Vagina (tissue), 2 donors: ENCODE data around the gene OMP.

Source experiments
- POLR2AphosphoS5 ChIP-seq, 2 donors: sonication (generic); formaldehyde crosslinking; IDR thresholded peaks; one replicate each; pipeline ENCODE4 v1.9.0; 2017; ENCODE audit warnings: antibody characterized with exemption in 2 of 2, mild to moderate bottlenecking in 2 of 2, low read depth in 1 of 2; ENCODE audit not compliant: insufficient read depth in 1 of 2
- TF ChIP-seq, protein P1 (sequence below), 3 experiments: fragments of 450-650 bp in 2 of 3; fragments of 200-600 bp in 1 of 3; sonication (generic) in 1 of 3; IDR thresholded peaks; one replicate each; pipeline ENCODE4 v1.5.1; 2017 to 2019; ENCODE audit warnings: antibody characterized with exemption in 3 of 3, mild to moderate bottlenecking in 2 of 3, moderate library complexity in 2 of 3

DNA sequence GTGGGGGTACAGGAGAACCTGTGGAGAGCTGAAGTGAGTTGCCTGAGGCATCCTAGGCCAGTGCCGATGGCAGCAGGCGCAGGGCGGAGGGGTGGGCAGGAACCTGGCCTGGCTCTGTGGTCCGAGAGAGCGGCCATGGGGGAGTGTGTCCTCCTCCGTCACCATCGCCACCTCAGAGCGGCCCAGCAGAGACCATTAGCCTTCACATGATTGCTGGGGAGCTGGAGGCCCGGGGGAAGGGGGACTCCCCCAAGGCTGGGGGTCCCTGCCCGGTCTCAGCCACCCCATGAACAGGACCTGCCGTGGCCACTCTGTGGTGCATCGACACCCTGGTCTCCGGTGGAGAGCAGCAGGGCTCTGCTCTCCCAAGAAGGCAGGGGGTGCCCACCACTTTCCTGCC lies 4.1 kb downstream of the OMP start:
- TF ChIP-seq, protein P1, sequence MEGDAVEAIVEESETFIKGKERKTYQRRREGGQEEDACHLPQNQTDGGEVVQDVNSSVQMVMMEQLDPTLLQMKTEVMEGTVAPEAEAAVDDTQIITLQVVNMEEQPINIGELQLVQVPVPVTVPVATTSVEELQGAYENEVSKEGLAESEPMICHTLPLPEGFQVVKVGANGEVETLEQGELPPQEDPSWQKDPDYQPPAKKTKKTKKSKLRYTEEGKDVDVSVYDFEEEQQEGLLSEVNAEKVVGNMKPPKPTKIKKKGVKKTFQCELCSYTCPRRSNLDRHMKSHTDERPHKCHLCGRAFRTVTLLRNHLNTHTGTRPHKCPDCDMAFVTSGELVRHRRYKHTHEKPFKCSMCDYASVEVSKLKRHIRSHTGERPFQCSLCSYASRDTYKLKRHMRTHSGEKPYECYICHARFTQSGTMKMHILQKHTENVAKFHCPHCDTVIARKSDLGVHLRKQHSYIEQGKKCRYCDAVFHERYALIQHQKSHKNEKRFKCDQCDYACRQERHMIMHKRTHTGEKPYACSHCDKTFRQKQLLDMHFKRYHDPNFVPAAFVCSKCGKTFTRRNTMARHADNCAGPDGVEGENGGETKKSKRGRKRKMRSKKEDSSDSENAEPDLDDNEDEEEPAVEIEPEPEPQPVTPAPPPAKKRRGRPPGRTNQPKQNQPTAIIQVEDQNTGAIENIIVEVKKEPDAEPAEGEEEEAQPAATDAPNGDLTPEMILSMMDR (IDR thresholded peaks at IDR 0.05), result no peak
- TF ChIP-seq POLR2AphosphoS5 (IDR thresholded peaks at IDR 0.05; ENCODE audit: insufficient read depth in 1 of 2, low read depth in 1 of 2), result no peak
